Adipose tissue (tissue), 3 donors: ENCODE data around the gene XYLT2. TPM values are rescaled to one million over a fixed set of nuclear protein-coding genes. Genes with fewer than 3 reads are reported as not detected.
"Not testable (repeated sequence)": the region's sequence is repeated elsewhere in the genome, so short reads cannot be mapped to it uniquely, and the experiment has no call there.

ENCODE experiments used
- H3K27ac ChIP-seq: one replicate; pipeline ENCODE4 v1.5.1; 2013; ENCODE audit warnings: low read depth, low read length
- WGBS, 3 donors: extraction: QIAGEN DNeasy Blood & Tissue Kit; methylation state at CpG; one replicate each; pipeline ENCODE4 v1.1.7; 2013; 5-methylcytosine and 5-hydroxymethylcytosine counted together
- polyA plus RNA-seq, 3 donors: library from polyadenylated mRNA; stranded (reverse); fragments of 200-250 nt; gene quantifications; one replicate each; pipeline ENCODE4 v1.2.3, GENCODE V29; 2013
- donor health status: healthy with polysubstance abuse.
- donor health status: Bipolar disorder and iron deficiency.
- donor health status: healthy.

The XYLT2 gene
- polyA plus RNA-seq, 3 donors, result 7.9 to 11.6 (median 9.0) TPM

GRCh38 chr17:50373705-50374104, 27.8 kb downstream of the XYLT2 start:
- WGBS, 3 donors, result 74 to 89% (median 85%) methylated on average over 2 of the region's 2 CpGs
- no peak overlapping the region for H3K27ac ChIP-seq

DNA sequence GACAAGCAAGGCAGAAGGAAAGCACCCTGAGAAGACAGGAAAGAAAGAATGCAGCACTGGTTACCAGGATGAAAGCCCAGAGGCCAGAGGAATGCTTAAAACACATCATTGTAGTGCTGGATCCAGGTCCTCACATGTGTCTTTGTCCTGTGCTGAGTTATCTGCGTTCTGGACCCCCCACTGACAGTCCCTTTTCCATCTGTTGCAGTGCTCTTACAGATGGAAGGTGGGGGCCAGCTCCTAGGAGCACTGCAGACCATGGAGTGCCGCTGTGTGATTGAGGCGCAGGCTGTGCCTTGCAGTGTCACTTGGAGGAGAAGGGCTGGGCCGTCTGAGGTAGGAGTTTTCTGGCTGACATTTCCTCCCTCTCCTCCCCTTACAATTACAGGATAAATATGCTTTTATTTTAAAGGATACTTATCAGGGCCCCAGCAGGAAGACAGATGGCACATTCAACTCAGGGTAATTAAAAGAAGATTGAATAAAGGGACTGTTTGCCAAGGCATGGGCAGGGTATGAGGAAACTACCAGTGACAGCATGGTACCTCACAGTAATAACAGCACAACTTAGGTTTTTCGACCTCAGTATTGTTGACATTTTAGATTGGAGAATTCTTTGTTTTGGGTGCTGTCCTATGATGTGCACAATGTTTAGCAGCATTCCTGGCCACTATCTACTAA, 30.1 kb downstream of the XYLT2 start:
- WGBS, 3 donors, result 75 to 87% (median 85%) methylated on average over 5 of the region's 5 CpGs
- no peak overlapping the region for H3K27ac ChIP-seq

GRCh38 chr17:50379351-50380132, 33.6 kb downstream of the XYLT2 start:
- no peak overlapping the region for H3K27ac ChIP-seq
- 88 to 89% (median 88%) methylated on average over 6 of the region's 6 CpGs for WGBS, 3 donors

DNA sequence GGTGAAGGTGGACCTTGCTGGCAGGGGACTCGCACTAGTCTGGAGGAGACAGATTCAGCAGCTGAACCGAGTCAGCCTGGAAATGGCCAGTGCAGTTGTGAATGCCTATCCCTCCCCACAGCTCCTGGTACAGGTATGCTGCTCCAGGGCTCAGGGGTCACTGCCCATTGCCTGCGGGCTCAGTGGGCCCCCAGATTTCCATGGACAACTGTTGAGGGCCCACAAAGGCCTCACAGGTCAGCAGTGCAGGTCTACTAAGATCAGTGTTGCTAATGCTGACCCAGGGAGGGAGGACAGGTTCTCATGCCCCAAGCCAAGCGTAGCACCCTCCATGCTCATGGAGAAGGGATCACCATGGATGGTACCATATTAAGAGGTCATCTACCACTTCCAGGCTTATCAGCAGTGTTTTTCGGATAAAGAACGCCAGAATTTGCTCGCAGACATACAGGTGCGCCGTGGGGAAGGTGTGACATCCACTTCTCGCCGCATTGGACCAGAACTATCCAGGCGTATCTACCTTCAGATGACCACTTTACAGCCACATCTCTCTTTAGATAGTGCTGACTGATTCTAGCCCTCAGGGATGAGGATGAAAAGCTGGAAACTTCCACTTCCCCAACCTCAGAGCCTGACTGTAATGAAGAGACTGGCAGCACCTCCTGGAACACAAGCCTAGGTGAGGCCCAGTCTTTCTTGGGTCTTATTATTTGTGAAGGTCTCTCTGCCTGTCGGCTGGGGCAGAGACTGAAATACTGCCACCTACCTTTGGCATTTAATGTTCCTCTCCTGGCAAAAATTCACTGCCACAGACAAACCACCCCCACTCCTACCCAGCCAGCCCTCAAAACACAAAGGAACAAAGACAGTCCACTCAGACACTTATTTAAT, 34.7 kb downstream of the XYLT2 start:
- WGBS, 3 donors, result 88 to 91% (median 89%) methylated on average over 13 of the region's 13 CpGs

GRCh38 chr17:50381260-50381815, 35.4 kb downstream of the XYLT2 start:
- 86 to 88% (median 88%) methylated on average over 7 of the region's 7 CpGs for WGBS, 3 donors
- no peak overlapping the region for H3K27ac ChIP-seq

More for the DNA sequence above, 34.7 kb downstream of the XYLT2 start:
- no peak overlapping the region for H3K27ac ChIP-seq

GRCh38 chr17:50381920-50382319, 36.0 kb downstream of the XYLT2 start:
- no peak overlapping the region for H3K27ac ChIP-seq
- 41 to 57% (median 45%) methylated on average over 3 of the region's 3 CpGs for WGBS, 3 donors

- WGBS, 3 donors, result 87 to 94% (median 92%) methylated on average over 12 of the region's 12 CpGs
- H3K27ac ChIP-seq, result no peak overlapping the region
Measured at GRCh38 chr17:50382931-50383330, 37.0 kb downstream of the XYLT2 start.

- 61 to 71% (median 62%) methylated on average over 3 of the region's 3 CpGs for WGBS, 3 donors
- H3K27ac ChIP-seq, result no peak overlapping the region
Measured at GRCh38 chr17:50386510-50386909, 40.6 kb downstream of the XYLT2 start.

- 91 to 99% (median 96%) methylated on average over 3 of the region's 3 CpGs for WGBS, 3 donors
- H3K27ac ChIP-seq, result no peak overlapping the region
Measured at GRCh38 chr17:50388728-50389127, 42.8 kb downstream of the XYLT2 start.

DNA sequence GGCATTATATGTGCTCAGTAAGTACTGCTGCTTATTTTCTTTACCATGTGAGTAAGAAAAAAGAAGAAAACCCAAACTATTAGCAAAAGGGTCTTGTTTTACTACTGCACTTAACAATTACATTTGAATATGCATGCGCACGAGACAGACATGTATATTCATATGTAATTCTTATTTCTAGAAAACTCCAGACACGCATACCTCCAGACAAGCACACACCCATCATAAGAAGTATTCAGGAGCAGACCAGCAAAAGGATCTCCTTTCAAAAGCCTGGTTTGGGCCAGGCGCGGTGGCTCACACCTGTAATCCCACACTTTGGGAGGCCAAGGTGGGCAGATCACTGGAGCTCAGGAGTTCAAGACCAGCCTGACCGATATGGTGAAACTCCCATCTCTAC, 43.6 kb downstream of the XYLT2 start:
- 93 to 97% (median 95%) methylated on average over 6 of the region's 6 CpGs for WGBS, 3 donors
- H3K27ac ChIP-seq, result no peak overlapping the region

- no peak overlapping the region for H3K27ac ChIP-seq
- WGBS, 3 donors, result 59 to 89% (median 83%) methylated on average over 6 of the region's 6 CpGs
Measured at GRCh38 chr17:50392621-50393020, 46.7 kb downstream of the XYLT2 start.

GRCh38 chr17:50393700-50394099, 47.8 kb downstream of the XYLT2 start:
- 57 to 94% (median 90%) methylated on average over 5 of the region's 5 CpGs for WGBS, 3 donors
- no peak overlapping the region for H3K27ac ChIP-seq

- 10 to 19% (median 12%) methylated on average over 3 of the region's 3 CpGs for WGBS, 3 donors
- no peak overlapping the region for H3K27ac ChIP-seq
Measured at GRCh38 chr17:50394711-50395110, 48.8 kb downstream of the XYLT2 start.

- WGBS, 3 donors, result 4 to 5% (median 5%) methylated on average over 30 of the region's 30 CpGs
- no peak overlapping the region for H3K27ac ChIP-seq
Measured at GRCh38 chr17:50396261-50397110, 50.6 kb downstream of the XYLT2 start.

DNA sequence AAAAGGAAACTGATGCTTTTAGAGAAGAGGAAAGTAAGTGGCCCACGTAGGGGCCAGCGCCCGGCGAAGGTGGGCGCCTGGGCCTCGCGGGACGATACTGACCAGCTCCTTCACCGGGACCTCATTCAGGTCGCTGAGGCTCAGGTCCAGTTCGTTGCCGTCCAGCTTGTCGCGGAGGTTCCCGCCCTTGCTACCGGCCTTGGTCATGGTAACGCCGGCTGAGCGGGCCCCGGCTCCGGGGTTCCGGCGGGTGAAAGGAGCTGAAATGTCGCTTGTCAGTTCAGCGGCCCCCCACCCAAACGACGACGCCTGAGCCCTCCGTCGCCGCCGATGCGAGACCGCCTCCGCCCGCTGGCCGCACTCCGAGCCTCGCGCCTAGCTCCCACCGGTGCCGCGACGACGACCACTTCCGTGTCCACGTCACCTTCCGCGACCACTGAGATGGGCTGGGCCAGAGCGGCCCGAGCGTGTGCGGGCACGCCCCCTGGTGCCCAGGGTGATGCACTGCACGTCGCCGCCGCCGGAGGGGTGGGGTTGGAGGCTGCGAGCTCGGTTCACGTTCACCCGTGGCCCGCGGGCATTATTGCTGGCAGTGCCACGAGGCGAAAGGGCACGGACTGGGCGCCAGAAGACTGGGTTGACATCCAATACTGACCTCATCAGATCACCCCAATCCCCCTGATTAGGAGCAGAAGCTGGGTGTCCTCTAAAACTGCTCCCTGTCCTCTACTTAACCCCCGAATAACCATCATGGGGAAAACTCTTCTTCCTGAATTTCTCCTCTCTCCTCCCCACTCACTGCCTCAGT, 51.4 kb downstream of the XYLT2 start, which contains the start of gene LRRC59:
LRRC59 (minus strand) TSS at position 413 of the 808 bp plus-strand sequence; CDS start at position 207, 206 bp downstream.
- H3K27ac ChIP-seq, result no peak within 1 kb of the TSS
- 1% methylated on average over 62 to 70 of the region's 70 CpGs for WGBS, 3 donors

DNA sequence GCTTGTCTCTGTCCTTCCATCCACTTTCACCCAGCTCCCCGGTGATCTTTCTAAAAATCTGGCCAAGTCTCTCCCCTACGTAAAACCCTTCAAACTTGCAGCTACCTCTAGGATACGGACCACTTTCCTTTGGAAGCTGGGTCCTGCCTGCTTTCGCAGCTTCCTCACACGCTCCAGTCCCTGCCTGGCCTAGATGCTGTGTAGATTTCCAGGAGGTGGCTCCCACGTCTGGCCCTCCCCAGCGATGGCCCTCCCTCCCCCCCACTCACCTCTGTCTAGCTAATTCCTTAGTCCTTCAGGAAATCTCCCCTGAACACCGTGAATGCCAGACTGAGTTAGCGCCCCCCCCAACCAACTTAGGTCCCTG, 52.0 kb downstream of the XYLT2 start:
- 53 to 64% (median 59%) methylated on average over 9 of the region's 9 CpGs for WGBS, 3 donors
- H3K27ac ChIP-seq, result no peak overlapping the region

GRCh38 chr17:50398672-50399071, 52.7 kb downstream of the XYLT2 start:
- WGBS, 3 donors, result 95 to 100% (median 95%) methylated on average over 3 of the region's 3 CpGs
- H3K27ac ChIP-seq, result not testable (repeated sequence)
